ENCODE results near the gene HUNK. TPM values are rescaled to one million over a fixed set of nuclear protein-coding genes. Genes with fewer than 3 reads are reported as not detected.

The HUNK gene
- total and polyA plus RNA-seq, 2 donors (not counting 1 experiment from before 2014, with no cell fraction given) = 0.01 to 0.07 TPM

GRCh38 chr21:32046191-32046590, 173.4 kb downstream of the HUNK start:
- no peak overlapping the region for H3K27ac ChIP-seq (ENCODE audit: low read length in 2 of 2)
- Mint-ChIP-seq H3K27me3 (no peaks in the 10 kb centered on the region), H3K4me1 (no peaks in the 10 kb centered on the region), H3K27ac (no peak overlapping the region), H3K9me3 (ENCODE audit: insufficient read depth) (peaks cover 8% of the 10 kb centered on the region), H3K4me3 (no peak overlapping the region)
- intact Hi-C loops (cut with micrococcal nuclease) = no loop called here
- no peaks in the 10 kb centered on the region for H3K27me3 ChIP-seq (replicated peaks in 1 of 4; ENCODE audit: control extremely low read depth in 1 of 4, control insufficient read depth in 3 of 4, insufficient read depth in 4 of 4, low read length in 3 of 4)
- no peak overlapping the region for H3K4me2 ChIP-seq (replicated peaks; ENCODE audit: low read depth, low read length, poor library complexity, severe bottlenecking)
- H3K9ac ChIP-seq (ENCODE audit: low read length) = no peak overlapping the region
- ChIA-PET CTCF (no interaction called here), POLR2A (no interaction called here)
- no peaks in the 10 kb centered on the region for H3K36me3 ChIP-seq (replicated peaks in 1 of 2; ENCODE audit: control extremely low read depth in 1 of 2, control insufficient read depth in 1 of 2, extremely low read depth in 1 of 2, insufficient read depth in 2 of 2, low read length in 1 of 2)
- ATAC-seq (ENCODE audit: low read depth) = no peak
- no peaks in the 10 kb centered on the region for H4K20me1 ChIP-seq (ENCODE audit: control insufficient read depth, insufficient read depth, low read length, poor library complexity, severe bottlenecking)
- WGBS (ENCODE audit: insufficient coverage) = 83% methylated on average over 1 of the region's 5 CpGs
- no peak for TF ChIP-seq EZH2 (IDR thresholded peaks at IDR 0.05; ENCODE audit: borderline replicate concordance, insufficient read depth, low read depth, low read length, poor library complexity, severe bottlenecking)
- no peak for TF ChIP-seq CTCF (IDR thresholded peaks at IDR 0.05)
- H3K4me3 ChIP-seq (ENCODE audit: control extremely low read depth in 1 of 5, extremely low read depth in 1 of 5, insufficient read depth in 1 of 5, low read depth in 2 of 5, low read length in 4 of 5) = no peak overlapping the region
- no peak overlapping the region for H2AFZ ChIP-seq (ENCODE audit: insufficient read depth, low read depth, low read length, poor library complexity, severe bottlenecking)
- no peaks in the 10 kb centered on the region for H3K79me2 ChIP-seq (ENCODE audit: control insufficient read depth, insufficient read depth, low read length)
- H3K4me1 ChIP-seq (ENCODE audit: control insufficient read depth in 2 of 2, insufficient read depth in 2 of 2, low read length in 2 of 2) = no peaks in the 10 kb centered on the region
- peaks cover 0 to 26% (median 0%) of the 10 kb centered on the region in 3 donors for H3K9me3 ChIP-seq (ENCODE audit: control extremely low read depth in 1 of 3, control insufficient read depth in 2 of 3, insufficient read depth in 1 of 3, low read length in 2 of 3)
- no peak for DNase-seq

- POLR2A ChIA-PET = no interaction called here
- H3K36me3 ChIP-seq (replicated peaks in 1 of 2; ENCODE audit: control extremely low read depth in 1 of 2, control insufficient read depth in 1 of 2, extremely low read depth in 1 of 2, insufficient read depth in 2 of 2, low read length in 1 of 2) = no peaks in the 10 kb centered on the region
Observed at GRCh38 chr21:32048353-32048752, 175.5 kb downstream of the HUNK start.

More at GRCh38 chr21:32048353-32048752, 175.5 kb downstream of the HUNK start:
- Mint-ChIP-seq H3K9me3 (ENCODE audit: insufficient read depth) (peaks cover 12% of the 10 kb centered on the region), H3K4me1 (no peaks in the 10 kb centered on the region), H3K27ac (no peak overlapping the region), H3K4me3 (no peak overlapping the region), H3K27me3 (no peaks in the 10 kb centered on the region)
- no peak for ATAC-seq (ENCODE audit: low read depth)
- H3K79me2 ChIP-seq (ENCODE audit: control insufficient read depth, insufficient read depth, low read length) = no peaks in the 10 kb centered on the region
- H3K27ac ChIP-seq (ENCODE audit: low read length in 2 of 2) = no peak overlapping the region
- H3K9me3 ChIP-seq (ENCODE audit: control extremely low read depth in 1 of 3, control insufficient read depth in 2 of 3, insufficient read depth in 1 of 3, low read length in 2 of 3) = peaks cover 0 to 20% (median 7%) of the 10 kb centered on the region in 3 donors
- CTCF ChIA-PET = no interaction called here
- intact Hi-C loops (cut with micrococcal nuclease) = no loop called here
- WGBS (ENCODE audit: insufficient coverage) = no CpG with 5 or more reads among the region's 4 CpGs
- no peak for DNase-seq
- TF ChIP-seq EZH2 (IDR thresholded peaks at IDR 0.05; ENCODE audit: borderline replicate concordance, insufficient read depth, low read depth, low read length, poor library complexity, severe bottlenecking) = no peak
- no peak for TF ChIP-seq CTCF (IDR thresholded peaks at IDR 0.05)
- H3K4me2 ChIP-seq (replicated peaks; ENCODE audit: low read depth, low read length, poor library complexity, severe bottlenecking) = no peak overlapping the region
- no peaks in the 10 kb centered on the region for H3K4me1 ChIP-seq (ENCODE audit: control insufficient read depth in 2 of 2, insufficient read depth in 2 of 2, low read length in 2 of 2)
- no peak overlapping the region for H3K4me3 ChIP-seq (ENCODE audit: control extremely low read depth in 1 of 5, extremely low read depth in 1 of 5, insufficient read depth in 1 of 5, low read depth in 2 of 5, low read length in 4 of 5)
- no peaks in the 10 kb centered on the region for H4K20me1 ChIP-seq (ENCODE audit: control insufficient read depth, insufficient read depth, low read length, poor library complexity, severe bottlenecking)
- H3K9ac ChIP-seq (ENCODE audit: low read length) = no peak overlapping the region
- no peak overlapping the region for H2AFZ ChIP-seq (ENCODE audit: insufficient read depth, low read depth, low read length, poor library complexity, severe bottlenecking)
- H3K27me3 ChIP-seq (replicated peaks in 1 of 4; ENCODE audit: control extremely low read depth in 1 of 4, control insufficient read depth in 3 of 4, insufficient read depth in 4 of 4, low read length in 3 of 4) = no peaks in the 10 kb centered on the region

Other genes starting within 250 kb of the HUNK start
- 81.4 and 91.2 TPM in 2 replicates for gene SOD1, start 213.3 kb upstream of the HUNK start, total RNA-seq
- 109 and 123 TPM in 2 replicates for gene SOD1, start 213.3 kb upstream of the HUNK start, polyA plus RNA-seq
- 110 and 116 TPM in 2 replicates for gene SCAF4, start 140.9 kb upstream of the HUNK start, total RNA-seq
- gene SCAF4, start 140.9 kb upstream of the HUNK start, polyA plus RNA-seq = 42.3 and 52.6 TPM in 2 replicates

All from B cell (primary cell).